GM21423 (cell line): Measurements from ENCODE around the gene RPH3AL.

Experiments used
- ATAC-seq: cut with Tn5 transposase; IDR thresholded peaks from one replicate; pipeline ENCODE4 v1.9.1; 2021; ENCODE audit warnings: mild to moderate bottlenecking, moderate library complexity; ENCODE audit not compliant: unreplicated experiment

Gene RPH3AL

DNA sequence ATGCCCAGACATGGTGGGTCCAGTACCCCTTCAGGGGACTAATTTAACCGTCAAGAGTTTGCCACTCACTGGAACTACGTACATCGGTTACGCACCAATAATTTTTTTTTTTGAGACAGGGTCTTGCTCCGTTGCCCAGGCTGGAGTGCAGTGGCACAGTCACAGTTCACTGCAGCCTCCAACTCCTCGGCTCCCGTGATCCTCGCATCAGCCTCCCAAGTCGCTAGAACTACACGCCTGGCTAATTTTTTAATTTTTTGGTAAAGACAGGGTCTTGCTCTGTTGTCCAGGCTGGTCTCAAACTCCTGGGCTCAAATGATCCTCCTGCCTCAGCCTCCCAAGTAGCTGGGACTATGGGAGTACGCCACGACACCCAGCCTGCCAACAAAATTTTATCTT is 15.6 kb downstream of the RPH3AL start:
- no peak for ATAC-seq

DNA sequence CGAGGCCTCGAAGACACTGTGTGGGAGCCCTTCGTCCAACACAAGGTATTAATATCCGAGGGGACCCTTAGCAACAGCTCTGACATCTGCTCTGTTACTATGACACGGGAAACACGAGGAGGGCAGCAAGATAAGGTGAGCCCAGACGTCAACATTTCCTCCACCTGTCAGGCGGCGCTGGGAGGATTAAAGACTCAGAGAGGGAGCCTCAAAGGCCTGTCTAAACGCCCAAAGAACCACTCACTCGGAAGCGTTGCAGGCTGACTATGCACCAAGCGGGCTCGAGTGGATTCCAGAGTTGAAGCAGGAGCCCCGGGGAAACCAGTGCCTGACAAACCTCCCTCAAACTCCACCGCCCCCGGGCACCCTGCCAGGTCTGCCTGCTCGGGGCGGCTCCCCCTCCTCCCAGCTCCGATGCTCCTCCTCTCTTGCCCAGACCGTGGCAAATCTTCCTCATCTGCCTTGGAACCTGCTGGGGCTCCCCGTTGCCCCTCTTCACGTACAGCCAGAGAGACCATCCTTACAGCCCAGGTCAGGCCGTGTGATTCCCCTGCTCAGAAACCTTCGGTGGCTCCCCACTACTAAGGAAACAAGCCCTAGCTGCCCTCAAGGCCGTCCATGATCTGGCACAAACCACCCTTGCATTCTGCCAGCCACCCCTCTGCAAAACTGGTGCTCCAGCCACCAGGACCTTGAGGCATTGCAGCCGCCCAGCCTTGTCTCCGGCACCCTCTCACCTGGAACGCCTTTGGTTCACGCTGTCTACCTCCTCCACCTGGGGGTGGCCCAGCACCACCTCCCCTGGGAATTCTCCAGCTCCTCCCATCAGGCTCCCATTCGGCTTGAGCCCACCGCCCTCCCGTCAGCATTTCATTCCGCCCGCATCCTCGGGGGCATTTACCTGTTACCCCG is 16.2 kb downstream of the RPH3AL start:
- no peak for ATAC-seq

GRCh38 chr17:335691-336090 is 16.9 kb downstream of the RPH3AL start:
- no peak for ATAC-seq

- ATAC-seq, result no peak
Measured at GRCh38 chr17:334974-335481, 17.6 kb downstream of the RPH3AL start.

GRCh38 chr17:333626-334396 is 18.8 kb downstream of the RPH3AL start:
- ATAC-seq, result no peak

- ATAC-seq, result no peak
Measured at GRCh38 chr17:332558-333322, 19.9 kb downstream of the RPH3AL start.

DNA sequence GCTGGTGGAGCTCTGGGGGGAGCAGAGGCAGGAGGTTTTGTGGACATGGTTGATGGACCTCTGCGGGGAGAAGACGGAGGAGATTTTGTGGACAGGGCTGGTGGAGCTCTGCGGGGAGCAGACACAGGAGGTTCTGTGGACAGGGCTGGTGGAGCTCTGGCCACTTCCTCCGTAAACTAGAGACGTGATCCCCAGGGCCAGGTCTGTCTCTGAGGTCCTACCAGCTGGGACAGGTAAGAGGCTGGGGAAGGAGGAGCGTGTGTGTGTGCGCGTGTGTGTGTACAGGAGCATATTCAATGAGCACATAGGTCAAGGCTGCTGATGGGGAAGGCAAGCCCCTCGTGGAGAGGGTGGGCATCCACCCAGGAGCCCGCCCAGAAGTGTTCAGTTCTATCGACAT is 20.6 kb downstream of the RPH3AL start:
- no peak for ATAC-seq

DNA sequence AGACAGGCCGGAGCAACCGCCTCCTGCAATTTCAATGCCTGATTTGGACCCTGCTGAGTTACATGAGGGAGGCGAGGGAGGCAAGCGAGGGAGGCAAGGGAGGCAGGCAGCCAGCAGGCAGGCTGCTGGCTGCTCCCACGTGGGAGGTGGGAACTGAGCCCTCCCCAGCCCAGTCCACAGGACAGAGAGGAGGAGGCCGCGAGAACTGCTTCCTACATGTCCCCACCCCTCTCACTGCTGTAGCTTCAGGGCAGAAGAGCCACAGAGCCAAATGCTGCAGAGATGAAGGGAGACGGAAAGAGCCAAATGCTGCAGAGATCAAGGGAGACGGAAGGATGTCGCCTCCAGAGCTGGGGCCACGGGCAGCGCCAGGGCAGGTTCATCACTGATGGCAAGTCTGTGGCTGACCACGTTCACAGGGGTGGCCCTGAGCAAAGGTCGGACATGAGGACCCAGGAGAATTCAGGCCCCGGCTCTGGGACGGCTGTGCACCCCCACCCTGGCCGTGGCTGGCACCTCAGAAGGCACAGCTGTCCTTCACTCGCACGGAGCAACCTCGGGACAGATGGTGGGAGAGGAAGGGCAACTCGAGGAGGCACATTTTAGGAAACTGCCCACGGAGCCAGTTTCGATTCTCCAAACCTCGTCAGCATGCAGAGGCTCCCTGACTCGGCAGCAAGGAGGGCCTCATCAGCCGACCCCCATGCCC is 21.5 kb downstream of the RPH3AL start:
- no peak for ATAC-seq

DNA sequence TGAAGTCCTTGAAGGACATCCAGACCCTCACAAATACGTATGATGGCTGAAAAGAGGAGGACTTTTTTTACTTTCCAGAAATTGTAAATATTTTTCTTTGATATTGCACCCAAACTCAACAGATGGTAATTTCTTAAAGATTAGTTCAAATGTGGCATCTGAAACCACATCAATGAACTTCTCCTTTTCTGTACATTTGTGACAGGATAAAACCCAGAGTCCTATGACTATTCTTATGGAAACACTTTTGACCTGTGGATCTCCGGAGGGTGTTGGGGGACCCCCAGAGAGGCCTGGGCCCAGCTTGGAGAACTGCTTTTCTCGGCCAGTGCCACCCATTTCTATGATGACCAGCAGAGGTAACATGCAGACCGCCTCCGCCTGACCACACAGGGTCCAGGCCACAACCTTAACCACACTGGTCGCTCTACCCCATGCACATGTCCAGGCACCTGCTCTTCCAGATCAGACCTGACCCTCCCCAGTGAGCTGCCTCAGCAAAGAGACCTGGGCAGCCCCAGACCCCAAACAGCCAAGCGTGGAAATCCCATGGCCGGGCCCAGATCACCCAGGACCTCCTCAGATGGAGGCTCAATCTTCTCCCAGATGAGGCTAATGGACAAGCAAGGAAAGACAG is 22.7 kb downstream of the RPH3AL start:
- ATAC-seq, result no peak

- ATAC-seq, result no peak
Measured at GRCh38 chr17:327971-328370, 24.6 kb downstream of the RPH3AL start.

GRCh38 chr17:327296-327695 is 25.3 kb downstream of the RPH3AL start:
- ATAC-seq, result no peak

DNA sequence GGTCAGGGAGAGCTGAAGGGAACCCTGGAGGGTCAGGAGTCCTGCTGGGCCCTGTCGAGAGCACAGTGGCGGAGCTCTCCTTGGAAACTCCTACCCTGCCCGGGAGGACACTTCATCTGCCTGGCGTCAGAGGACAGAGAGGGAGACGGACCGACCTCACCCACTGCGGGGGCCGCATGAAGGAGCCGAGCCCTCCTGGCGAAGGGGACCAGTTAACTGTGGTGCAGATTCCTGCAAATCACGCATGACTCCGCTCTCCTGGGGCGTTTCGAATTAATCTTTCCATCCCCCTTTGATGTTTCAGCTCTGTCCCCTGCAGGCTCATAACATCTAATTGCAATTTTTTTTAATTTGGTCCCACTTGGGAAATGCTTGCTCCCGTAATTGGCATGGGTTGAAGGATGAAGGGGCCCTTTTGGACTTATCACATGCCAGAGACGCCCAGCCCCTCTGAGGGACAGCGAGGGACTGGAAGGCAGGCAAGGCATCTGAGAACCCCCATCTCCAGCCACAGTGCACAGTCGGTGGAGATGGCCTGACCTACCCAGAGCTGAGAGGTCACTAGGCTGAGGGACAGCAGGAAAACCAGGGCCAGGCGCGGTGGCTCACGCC is 26.5 kb downstream of the RPH3AL start:
- no peak for ATAC-seq

DNA sequence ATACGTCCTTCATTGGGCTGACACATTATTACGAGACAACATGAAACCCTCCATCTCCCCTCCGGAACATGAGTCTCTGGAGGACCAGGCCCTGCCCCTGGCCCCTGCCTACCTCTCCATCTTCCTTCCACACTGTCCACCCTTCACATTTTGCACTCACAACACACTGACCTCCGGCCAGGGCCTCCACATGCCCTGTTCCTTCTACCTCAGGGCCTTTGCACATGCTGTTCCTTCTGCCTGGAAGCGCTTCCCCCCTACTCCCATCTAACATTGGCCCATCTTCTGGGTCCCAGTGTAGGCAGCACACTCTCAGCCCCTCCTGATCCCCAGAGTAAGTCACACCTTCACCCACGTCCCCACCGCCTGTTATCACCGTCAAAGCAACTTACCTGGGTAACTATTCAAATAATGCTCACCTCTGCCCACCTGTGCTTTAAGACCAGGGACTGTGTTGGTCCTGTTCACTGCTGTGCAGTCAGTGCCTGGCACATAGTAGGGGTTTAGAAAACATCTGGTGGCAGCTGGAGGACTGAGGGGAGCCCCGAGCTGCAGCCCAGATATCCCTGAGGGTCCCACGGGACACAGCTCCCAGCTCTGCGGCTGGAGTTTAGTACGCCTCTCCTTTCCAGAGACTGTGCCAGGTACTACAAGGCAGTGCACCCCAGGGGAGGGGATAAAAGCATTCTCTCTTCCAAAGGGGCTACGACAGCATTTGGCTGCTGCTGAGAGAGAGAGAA is 27.2 kb downstream of the RPH3AL start:
- ATAC-seq, result no peak

GRCh38 chr17:323721-324571 is 28.7 kb downstream of the RPH3AL start:
- no peak for ATAC-seq

GRCh38 chr17:323181-323580 is 29.4 kb downstream of the RPH3AL start:
- ATAC-seq, result no peak

DNA sequence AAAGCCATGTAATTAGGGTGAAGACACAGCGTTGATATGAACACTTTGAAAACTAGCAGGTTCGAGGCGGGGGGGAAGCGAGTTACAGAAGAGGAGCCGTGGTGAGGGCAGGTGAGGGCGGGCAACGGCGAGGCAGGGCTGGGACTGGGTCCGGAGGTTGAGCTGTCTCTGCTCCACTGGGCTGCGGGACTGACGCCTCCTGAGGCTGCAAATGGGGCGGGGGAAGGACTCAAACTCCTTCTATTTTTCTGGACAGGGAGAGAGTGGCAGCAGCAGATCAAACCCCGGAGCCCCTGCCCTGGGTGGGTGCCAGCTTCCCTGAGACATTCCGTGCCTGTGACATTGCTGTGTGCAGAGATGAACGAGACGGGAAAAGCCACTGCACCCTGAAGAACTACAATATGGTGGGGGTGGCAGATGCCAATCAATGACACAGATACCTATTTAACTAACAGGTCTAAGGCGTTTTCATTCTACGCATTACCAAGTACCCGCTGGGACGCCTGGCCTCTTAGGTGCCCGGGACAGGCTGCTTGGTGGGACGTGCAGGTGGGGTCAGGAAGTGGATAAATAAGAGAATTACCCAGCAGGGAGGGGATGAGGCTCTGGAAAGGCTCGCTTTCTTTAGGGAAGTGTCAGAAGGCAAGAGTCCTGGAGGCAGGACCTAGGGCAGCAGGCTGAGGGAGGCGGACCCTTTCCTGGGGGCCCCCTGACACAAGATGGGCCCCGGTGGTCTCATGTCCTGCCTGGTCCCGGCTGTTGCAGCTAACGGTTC is 30.4 kb downstream of the RPH3AL start:
- ATAC-seq, result no peak

- no peak for ATAC-seq
Measured at GRCh38 chr17:321386-321941, 31.1 kb downstream of the RPH3AL start.
